Hepatocyte (in vitro differentiated cells): ENCODE results near the gene DCPS.

Source experiments
- CTCF ChIP-seq: fragments of 200-600 bp; sonication (generic); IDR thresholded peaks from 2 replicates; pipeline ENCODE4 v1.5.1; 2016; ENCODE audit warnings: antibody characterized with exemption, mild to moderate bottlenecking; ENCODE audit not compliant: poor library complexity
- EZH2 ChIP-seq: fragments of 200-600 bp; sonication (generic); IDR thresholded peaks from 2 replicates; pipeline ENCODE4 v1.6.1; 2016; ENCODE audit warnings: antibody characterized with exemption, mild to moderate bottlenecking, borderline replicate concordance

- no peak for TF ChIP-seq CTCF
- no peak for TF ChIP-seq EZH2
Observed at GRCh38 chr11:126257144-126257543, 46.7 kb upstream of the DCPS start.
